DOHH2 (cell line): ENCODE results near the gene PPP1R12C.

Experiments
- H3F3A ChIP-seq: fragments of 200-600 bp; sonication (generic), shearing (Covaris generic); 2 replicates; pipeline ENCODE4 v1.6.0; 2016; ENCODE audit warnings: antibody characterized with exemption, mild to moderate bottlenecking; ENCODE audit not compliant: control insufficient read depth, insufficient read depth
- H3K27ac ChIP-seq: fragments of 200-600 bp; sonication (generic); 2 replicates; pipeline ENCODE4 v1.5.1; 2014; ENCODE audit warnings: low read depth, mild to moderate bottlenecking, low read length, moderate library complexity
- H3K27me3 ChIP-seq: fragments of 200-600 bp; sonication (generic); 2 replicates; pipeline ENCODE4 v1.6.1; 2014; ENCODE audit warnings: mild to moderate bottlenecking, low read length, mixed read lengths; ENCODE audit not compliant: control insufficient read depth
- H3K36me3 ChIP-seq: fragments of 200-600 bp; sonication (generic); 2 replicates; pipeline ENCODE4 v1.6.1; 2014; ENCODE audit warnings: mild to moderate bottlenecking, low read length, moderate library complexity, mixed read lengths; ENCODE audit not compliant: control insufficient read depth
- H3K4me1 ChIP-seq: fragments of 200-600 bp; sonication (generic); 2 replicates; pipeline ENCODE4 v1.6.1; 2014; ENCODE audit warnings: mild to moderate bottlenecking, low read length, mixed read lengths; ENCODE audit not compliant: control insufficient read depth
- H3K4me2 ChIP-seq: fragments of 200-600 bp; sonication (generic); 2 replicates; pipeline ENCODE4 v1.6.0; 2014; ENCODE audit warnings: mild to moderate bottlenecking, low read length, moderate library complexity
- H3K4me3 ChIP-seq: fragments of 200-600 bp; sonication (generic); 2 replicates; pipeline ENCODE4 v1.5.1; 2014; ENCODE audit warnings: mild to moderate bottlenecking, low read length, mixed read lengths
- H3K79me2 ChIP-seq: fragments of 200-600 bp; sonication (generic); 2 replicates; pipeline ENCODE4 v1.6.1; 2014; ENCODE audit warnings: mild to moderate bottlenecking, low read length, mixed read lengths; ENCODE audit not compliant: control insufficient read depth
- H3K9me2 ChIP-seq: fragments of 200-600 bp; sonication (generic); replicated peaks from 2 replicates; pipeline ENCODE4 v1.6.1; 2014; ENCODE audit warnings: mild to moderate bottlenecking, low read length, mixed read lengths; ENCODE audit not compliant: control insufficient read depth
- H3K9me3 ChIP-seq: fragments of 200-600 bp; sonication (generic); 2 replicates; pipeline ENCODE4 v1.6.1; 2014; ENCODE audit warnings: antibody characterized with exemption, low read length, mixed read lengths; ENCODE audit not compliant: control insufficient read depth, insufficient read depth
- H4K20me1 ChIP-seq: fragments of 200-600 bp; sonication (generic); 2 replicates; pipeline ENCODE4 v1.6.0; 2014; ENCODE audit warnings: low read depth, mild to moderate bottlenecking, antibody characterized with exemption, low read length, moderate library complexity; ENCODE audit not compliant: control insufficient read depth, insufficient read depth
- EZH2phosphoT487 ChIP-seq: fragments of 200-600 bp; sonication (generic); IDR thresholded peaks from 2 replicates; pipeline ENCODE4 v1.6.1; 2017; ENCODE audit warnings: borderline replicate concordance, mild to moderate bottlenecking, antibody characterized with exemption, low read length, moderate library complexity, mixed read lengths
- TF ChIP-seq, protein P1 (sequence below): fragments of 200-600 bp; sonication (generic); IDR thresholded peaks from one replicate; pipeline ENCODE4 v1.5.1; 2014; ENCODE audit warnings: antibody characterized with exemption, mild to moderate bottlenecking, low read depth, low read length; ENCODE audit not compliant: poor library complexity, severe bottlenecking

PPP1R12C gene

DNA sequence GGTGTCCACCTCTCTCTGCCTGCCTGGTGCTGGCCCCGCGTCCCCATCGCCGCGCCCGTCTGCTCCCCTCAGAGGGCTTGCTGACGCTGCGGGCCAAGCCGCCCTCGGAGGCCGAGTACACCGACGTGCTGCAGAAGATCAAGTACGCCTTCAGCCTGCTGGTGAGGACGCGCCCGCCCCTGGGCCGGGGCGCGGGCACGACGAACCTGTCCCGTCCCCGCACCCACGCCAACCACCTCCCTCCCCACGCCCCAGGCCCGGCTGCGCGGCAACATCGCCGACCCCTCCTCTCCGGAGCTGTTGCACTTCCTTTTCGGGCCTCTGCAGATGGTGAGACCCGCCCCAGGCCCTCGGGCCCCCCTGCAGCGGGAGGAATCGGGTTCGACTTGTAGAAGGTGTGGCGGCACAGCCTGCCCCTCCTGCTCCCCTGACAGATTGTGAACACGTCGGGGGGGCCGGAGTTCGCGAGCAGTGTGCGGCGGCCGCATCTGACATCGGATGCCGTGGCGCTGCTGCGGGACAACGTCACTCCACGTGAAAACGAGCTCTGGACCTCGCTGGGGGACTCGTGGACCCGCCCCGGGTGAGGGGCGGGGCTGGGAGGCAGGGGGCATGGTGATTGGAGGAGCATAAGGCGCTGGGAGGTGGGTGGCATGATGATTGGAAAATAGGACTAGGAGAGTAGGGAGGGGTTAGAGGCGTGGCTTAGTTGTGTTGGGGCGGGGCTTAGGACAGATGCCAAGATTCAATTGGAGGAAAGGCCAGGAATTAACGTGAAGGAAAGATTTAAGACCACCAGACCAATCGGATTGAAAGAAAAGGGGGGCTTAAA, 35.2 kb downstream of the PPP1R12C start:
- Histone ChIP-seq H3K4me2 (no peak overlapping the region), H3F3A (peaks cover 7% of the 10 kb centered on the region; the same call in 1 of the 2 replicates)

DNA sequence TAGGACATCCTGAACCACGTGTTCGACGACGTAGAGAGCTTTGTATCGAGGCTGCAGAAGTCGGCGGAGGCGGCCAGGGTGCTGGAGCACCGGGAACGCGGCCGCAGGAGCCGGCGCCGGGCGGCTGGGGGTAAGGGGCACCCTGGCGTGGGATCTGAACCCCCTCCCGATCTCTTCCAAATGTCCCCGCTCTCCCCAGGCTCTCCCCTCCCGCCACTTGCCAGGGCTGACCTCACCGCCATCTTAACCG, 35.7 kb downstream of the PPP1R12C start:
- Histone ChIP-seq H3K9me3 (peaks cover 6% of the 10 kb centered on the region; the same call in 1 of the 2 replicates), H3K79me2 (no peaks in the 10 kb centered on the region), H3K9me2 (no peaks in the 10 kb centered on the region), H3F3A (peaks cover 7% of the 10 kb centered on the region; the same call in 1 of the 2 replicates), H3K4me2 (no peak overlapping the region), H3K36me3 (no peaks in the 10 kb centered on the region), H3K4me1 (peaks cover 10% of the 10 kb centered on the region), H3K27ac (no peak overlapping the region), H4K20me1 (0 out of 2 replicates have a peak, but pooled peaks cover 3% of the 10 kb centered on the region), H3K27me3 (no peaks in the 10 kb centered on the region), H3K4me3 (0 out of 2 replicates have a peak overlapping the region, but pooled peaks have one; percentile 68)
- no peak for TF ChIP-seq EZH2phosphoT487
- TF ChIP-seq, protein P1, sequence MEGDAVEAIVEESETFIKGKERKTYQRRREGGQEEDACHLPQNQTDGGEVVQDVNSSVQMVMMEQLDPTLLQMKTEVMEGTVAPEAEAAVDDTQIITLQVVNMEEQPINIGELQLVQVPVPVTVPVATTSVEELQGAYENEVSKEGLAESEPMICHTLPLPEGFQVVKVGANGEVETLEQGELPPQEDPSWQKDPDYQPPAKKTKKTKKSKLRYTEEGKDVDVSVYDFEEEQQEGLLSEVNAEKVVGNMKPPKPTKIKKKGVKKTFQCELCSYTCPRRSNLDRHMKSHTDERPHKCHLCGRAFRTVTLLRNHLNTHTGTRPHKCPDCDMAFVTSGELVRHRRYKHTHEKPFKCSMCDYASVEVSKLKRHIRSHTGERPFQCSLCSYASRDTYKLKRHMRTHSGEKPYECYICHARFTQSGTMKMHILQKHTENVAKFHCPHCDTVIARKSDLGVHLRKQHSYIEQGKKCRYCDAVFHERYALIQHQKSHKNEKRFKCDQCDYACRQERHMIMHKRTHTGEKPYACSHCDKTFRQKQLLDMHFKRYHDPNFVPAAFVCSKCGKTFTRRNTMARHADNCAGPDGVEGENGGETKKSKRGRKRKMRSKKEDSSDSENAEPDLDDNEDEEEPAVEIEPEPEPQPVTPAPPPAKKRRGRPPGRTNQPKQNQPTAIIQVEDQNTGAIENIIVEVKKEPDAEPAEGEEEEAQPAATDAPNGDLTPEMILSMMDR: no peak

More for the DNA sequence above, 35.2 kb downstream of the PPP1R12C start:
- no peaks in the 10 kb centered on the region for H3K9me2 ChIP-seq
- H3K4me3 ChIP-seq: no peak overlapping the region
- H3K4me1 ChIP-seq: peaks cover 10% of the 10 kb centered on the region
- no peaks in the 10 kb centered on the region for H4K20me1 ChIP-seq
- peaks cover 2% of the 10 kb centered on the region; the same call in 1 of the 2 replicates for H3K36me3 ChIP-seq
- H3K79me2 ChIP-seq: no peaks in the 10 kb centered on the region
- no peak overlapping the region for H3K27ac ChIP-seq
- H3K9me3 ChIP-seq: peaks cover 6% of the 10 kb centered on the region; the same call in 1 of the 2 replicates
- TF ChIP-seq EZH2phosphoT487: no peak
- TF ChIP-seq, protein P1: no peak
- H3K27me3 ChIP-seq: no peaks in the 10 kb centered on the region

DNA sequence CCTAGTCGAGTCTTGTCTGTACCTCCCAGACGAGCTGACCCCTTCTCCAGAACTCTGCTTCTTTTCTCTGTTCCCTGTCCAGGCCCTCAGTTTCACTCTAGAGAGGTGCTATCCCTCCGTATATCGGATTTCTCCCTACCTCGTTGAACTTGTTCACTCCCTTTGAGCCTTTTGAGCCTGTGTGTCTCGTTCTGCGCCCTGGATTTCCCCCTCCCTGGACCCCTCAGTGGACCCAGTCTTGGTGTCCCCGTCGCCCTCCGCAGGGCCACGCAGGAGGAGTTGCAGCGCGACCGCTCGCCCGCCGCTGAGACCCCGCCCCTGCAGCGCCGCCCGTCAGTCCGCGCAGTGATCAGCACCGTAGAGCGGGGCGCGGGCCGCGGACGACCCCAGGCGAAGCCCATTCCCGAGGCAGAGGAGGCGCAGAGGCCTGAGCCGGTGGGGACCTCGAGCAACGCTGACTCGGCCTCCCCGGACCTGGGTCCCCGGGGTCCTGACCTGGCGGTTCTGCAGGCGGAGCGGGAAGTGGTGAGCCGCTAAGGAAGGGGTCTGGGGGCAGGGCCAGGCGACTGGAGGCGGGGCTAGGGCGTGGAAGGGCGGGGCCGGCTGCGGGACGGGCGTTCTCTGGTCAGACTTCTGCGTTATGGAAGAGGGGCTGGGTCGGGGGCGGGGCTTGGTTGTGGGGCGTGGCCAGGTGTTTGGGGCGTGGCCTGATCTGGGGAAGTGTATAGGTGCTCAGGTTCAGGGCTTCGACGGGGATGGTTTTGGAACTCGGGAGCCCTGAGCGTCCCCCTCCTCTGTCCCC, 36.3 kb downstream of the PPP1R12C start:
- Histone ChIP-seq H3K27me3 (no peaks in the 10 kb centered on the region), H4K20me1 (0 out of 2 replicates have a peak, but pooled peaks cover 3% of the 10 kb centered on the region), H3K36me3 (no peaks in the 10 kb centered on the region), H3K27ac (no peak overlapping the region), H3K79me2 (no peaks in the 10 kb centered on the region), H3K9me2 (no peaks in the 10 kb centered on the region), H3K4me3 (peak overlapping the region; percentile 68), H3K9me3 (peaks cover 6% of the 10 kb centered on the region; the same call in 1 of the 2 replicates), H3K4me1 (peaks cover 10% of the 10 kb centered on the region), H3F3A (peaks cover 7% of the 10 kb centered on the region; the same call in 1 of the 2 replicates), H3K4me2 (peak overlapping the region; percentile 61)
- TF ChIP-seq, protein P1: no peak
- no peak for TF ChIP-seq EZH2phosphoT487
